ENCODE data around the gene MMP20. TPM values are rescaled to one million over a fixed set of nuclear protein-coding genes. Genes with fewer than 3 reads are reported as not detected.

Gene MMP20
- not detected in 2 replicates for total RNA-seq

GRCh38 chr11:102625177-102625576, at the start of gene MMP20:
Gene MMP20 (minus strand): TSS chr11:102625332. CDS start chr11:102625319, 13 bp downstream.

DNA sequence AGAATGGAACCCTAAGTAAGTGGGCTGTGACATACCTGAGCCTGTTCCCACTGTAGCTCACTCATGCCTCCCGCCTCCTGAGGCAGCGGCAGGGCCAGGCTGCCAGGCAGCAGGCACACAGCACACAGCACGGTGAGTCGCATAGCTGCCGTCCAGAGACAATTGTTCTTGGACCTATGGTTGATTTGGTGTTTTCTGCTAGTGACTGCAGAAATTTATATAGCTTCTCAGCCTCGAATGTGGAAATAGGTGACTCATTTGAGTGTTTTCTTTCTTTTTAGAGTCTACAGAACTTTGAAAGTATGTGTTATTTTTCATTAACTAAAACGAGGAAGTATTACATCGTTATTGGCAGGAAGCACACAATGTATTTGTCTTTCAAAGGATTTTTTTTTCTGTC, 94.6 kb downstream of the MMP20 start, which contains the start of gene MMP7:
Gene MMP7, minus strand, starts transcription at position 190 of the 400 bp plus-strand sequence. Its CDS starts 47 bp downstream, at position 143.

Other genes starting within 250 kb of the MMP20 start
- 87.6 and 107 TPM in 2 replicates for gene TMEM123, start 172.6 kb downstream of the MMP20 start, total RNA-seq
- gene MMP7, start 94.6 kb downstream of the MMP20 start, total RNA-seq = not detected in 2 replicates
- not detected in 2 replicates for gene MMP27, start 80.4 kb upstream of the MMP20 start, total RNA-seq
- gene MMP8, start 99.6 kb upstream of the MMP20 start, total RNA-seq = 1.4 and 1.5 TPM in 2 replicates
- gene MMP10, start 155.3 kb upstream of the MMP20 start, total RNA-seq = 1.3 and 2.1 TPM in 2 replicates
- 47.9 and 122 TPM in 2 replicates for gene MMP1, start 172.8 kb upstream of the MMP20 start, total RNA-seq
- gene MMP3, start 218.3 kb upstream of the MMP20 start, total RNA-seq = 0.88 and 10.7 TPM in 2 replicates
- gene MMP12, start 249.7 kb upstream of the MMP20 start, total RNA-seq = 0.18 and 1.2 TPM in 2 replicates